ENCODE measurements around the gene NRG3.

NRG3 gene

GRCh38 chr10:82738592-82738991 is 863.6 kb downstream of the NRG3 start:
- no peak overlapping the region for H3K27ac ChIP-seq (ENCODE audit: extremely low read depth, low read depth, low read length)
- POLR2A ChIA-PET: interaction anchor here (0.6 kb wide), 1 partner anchor 8 kb away, joined by 5 read pairs; no protein-coding TSS in a partner anchor
- H3K4me1 ChIP-seq (ENCODE audit: control insufficient read depth, insufficient read depth, low read length): no peaks in the 10 kb centered on the region
- no peaks in the 10 kb centered on the region for H3K9me3 ChIP-seq (ENCODE audit: control insufficient read depth, insufficient read depth, low read depth, low read length)
- H3K4me3 ChIP-seq (ENCODE audit: low read depth, low read length): no peak overlapping the region
- CTCF ChIA-PET: interaction anchor here (0.6 kb wide), 1 partner anchor 15 kb away, joined by 6 read pairs; no protein-coding TSS in a partner anchor
- H3K36me3 ChIP-seq (ENCODE audit: control insufficient read depth in 2 of 2, insufficient read depth in 1 of 2, low read length in 2 of 2): no peaks in the 10 kb centered on the region
- TF ChIP-seq ZNF626 (tag by site-specific recombination; IDR thresholded peaks at IDR 0.05) (no peak), GLI2 (tag by site-specific recombination; IDR thresholded peaks at IDR 0.05; ENCODE audit: borderline replicate concordance, low read depth) (no peak), ZNF692 (tag by site-specific recombination; IDR thresholded peaks at IDR 0.05) (no peak), ZNF501 (tag by site-specific recombination; IDR thresholded peaks at IDR 0.05) (no peak), GLIS2 (tag by site-specific recombination; IDR thresholded peaks at IDR 0.05) (no peak), ZNF169 (tag by site-specific recombination; IDR thresholded peaks at IDR 0.05) (no peak), ZNF549 (tag by site-specific recombination; IDR thresholded peaks at IDR 0.05) (no peak), ZNF18 (tag by site-specific recombination; IDR thresholded peaks at IDR 0.05) (no peak), ZNF677 (tag by site-specific recombination; IDR thresholded peaks at IDR 0.05) (no peak), ZNF449 (tag by site-specific recombination; IDR thresholded peaks at IDR 0.05) (no peak), GLI4 (tag by site-specific recombination; IDR thresholded peaks at IDR 0.05) (no peak), ZNF843 (tag by site-specific recombination; IDR thresholded peaks at IDR 0.05) (no peak), ZBTB21 (tag by site-specific recombination; IDR thresholded peaks at IDR 0.05) (no peak)

GRCh38 chr10:82742478-82742877 is 867.5 kb downstream of the NRG3 start:
- H3K9me3 ChIP-seq (ENCODE audit: control insufficient read depth, insufficient read depth, low read depth, low read length): no peaks in the 10 kb centered on the region
- H3K4me3 ChIP-seq (ENCODE audit: low read depth, low read length): no peak overlapping the region
- H3K36me3 ChIP-seq (ENCODE audit: control insufficient read depth in 2 of 2, insufficient read depth in 1 of 2, low read length in 2 of 2): no peaks in the 10 kb centered on the region
- CTCF ChIA-PET: no interaction called here
- no peak overlapping the region for H3K27ac ChIP-seq (ENCODE audit: extremely low read depth, low read depth, low read length)
- H3K4me1 ChIP-seq (ENCODE audit: control insufficient read depth, insufficient read depth, low read length): no peaks in the 10 kb centered on the region
- POLR2A ChIA-PET: no interaction called here
- TF ChIP-seq ZNF513 (tag by site-specific recombination; IDR thresholded peaks at IDR 0.05) (no peak), ZNF221 (tag by site-specific recombination; IDR thresholded peaks at IDR 0.05; ENCODE audit: borderline replicate concordance) (no peak), HOXC10 (CRISPR knock-in tag; IDR thresholded peaks at IDR 0.05) (no peak), KLF10 (tag by site-specific recombination; IDR thresholded peaks at IDR 0.05) (no peak), ZNF624 (tag by site-specific recombination; IDR thresholded peaks at IDR 0.05) (no peak), ZBTB11 (tag by site-specific recombination; conservative IDR thresholded peaks at IDR 0.05; ENCODE audit: low read depth) (no peak), SALL2 (tag by site-specific recombination; IDR thresholded peaks at IDR 0.05; ENCODE audit: borderline replicate concordance) (no peak), ZNF48 (tag by site-specific recombination; IDR thresholded peaks at IDR 0.05) (no peak), ZSCAN16 (tag by site-specific recombination; IDR thresholded peaks at IDR 0.05) (no peak), ZNF311 (tag by site-specific recombination; IDR thresholded peaks at IDR 0.05; ENCODE audit: borderline replicate concordance) (no peak), KLF9 (tag by site-specific recombination; IDR thresholded peaks at IDR 0.05; ENCODE audit: low read depth) (no peak), ZNF10 (tag by site-specific recombination; IDR thresholded peaks at IDR 0.05) (no peak)
- TF ChIP-seq, protein P1, sequence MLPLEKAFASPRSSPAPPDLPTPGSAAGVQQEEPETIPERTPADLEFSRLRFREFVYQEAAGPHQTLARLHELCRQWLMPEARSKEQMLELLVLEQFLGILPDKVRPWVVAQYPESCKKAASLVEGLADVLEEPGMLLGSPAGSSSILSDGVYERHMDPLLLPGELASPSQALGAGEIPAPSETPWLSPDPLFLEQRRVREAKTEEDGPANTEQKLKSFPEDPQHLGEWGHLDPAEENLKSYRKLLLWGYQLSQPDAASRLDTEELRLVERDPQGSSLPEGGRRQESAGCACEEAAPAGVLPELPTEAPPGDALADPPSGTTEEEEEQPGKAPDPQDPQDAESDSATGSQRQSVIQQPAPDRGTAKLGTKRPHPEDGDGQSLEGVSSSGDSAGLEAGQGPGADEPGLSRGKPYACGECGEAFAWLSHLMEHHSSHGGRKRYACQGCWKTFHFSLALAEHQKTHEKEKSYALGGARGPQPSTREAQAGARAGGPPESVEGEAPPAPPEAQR (tag by site-specific recombination; IDR thresholded peaks at IDR 0.05): no peak

Data from HEK293 (cell line).